Measurements from ENCODE around the gene TMEM88.

Gene TMEM88

DNA sequence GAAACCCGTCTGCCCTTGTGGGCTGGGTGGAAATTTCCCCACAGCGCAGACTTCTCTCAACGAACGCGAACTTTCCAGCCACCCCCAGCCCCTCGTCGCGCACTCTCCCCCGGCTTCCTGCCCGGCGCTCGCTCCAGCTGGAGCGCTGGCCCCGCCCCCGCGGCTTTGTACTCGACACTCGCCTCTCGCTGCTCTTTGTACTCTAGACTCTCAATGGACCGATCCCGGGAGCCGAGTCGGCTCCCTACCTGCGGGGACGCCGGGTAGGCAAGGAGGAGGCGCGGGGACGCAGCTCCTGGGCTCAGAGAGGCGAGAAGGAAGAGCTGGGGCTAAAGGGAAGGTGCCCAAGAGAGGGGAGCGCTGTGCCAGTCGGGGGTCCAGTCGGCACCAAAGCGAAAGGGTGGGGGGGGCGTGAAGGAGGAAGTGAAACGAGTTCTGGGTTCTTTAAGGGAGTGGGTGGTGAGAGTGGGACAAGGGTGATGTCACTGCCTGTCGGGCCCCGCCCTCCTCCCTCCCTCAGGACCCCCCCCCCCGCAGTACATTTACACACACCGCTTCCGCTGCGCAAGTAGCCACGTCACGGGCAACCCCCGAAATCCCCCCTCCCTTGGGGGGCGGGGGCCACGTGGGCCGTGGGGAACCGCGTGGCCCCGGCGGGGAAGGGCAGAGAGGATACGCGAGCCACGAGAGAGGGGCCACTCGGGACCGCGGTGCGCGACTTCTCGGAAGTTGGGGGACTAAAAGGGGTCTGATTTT lies 11.2 kb upstream of the TMEM88 start:
- DNase-seq, result peak in 45 of 56 donors; percentile 17 to 82 (median 66)

GRCh38 chr17:7844292-7845154 lies 10.3 kb upstream of the TMEM88 start:
- DNase-seq, result peak; percentile 66 to 95 (median 88)

DNA sequence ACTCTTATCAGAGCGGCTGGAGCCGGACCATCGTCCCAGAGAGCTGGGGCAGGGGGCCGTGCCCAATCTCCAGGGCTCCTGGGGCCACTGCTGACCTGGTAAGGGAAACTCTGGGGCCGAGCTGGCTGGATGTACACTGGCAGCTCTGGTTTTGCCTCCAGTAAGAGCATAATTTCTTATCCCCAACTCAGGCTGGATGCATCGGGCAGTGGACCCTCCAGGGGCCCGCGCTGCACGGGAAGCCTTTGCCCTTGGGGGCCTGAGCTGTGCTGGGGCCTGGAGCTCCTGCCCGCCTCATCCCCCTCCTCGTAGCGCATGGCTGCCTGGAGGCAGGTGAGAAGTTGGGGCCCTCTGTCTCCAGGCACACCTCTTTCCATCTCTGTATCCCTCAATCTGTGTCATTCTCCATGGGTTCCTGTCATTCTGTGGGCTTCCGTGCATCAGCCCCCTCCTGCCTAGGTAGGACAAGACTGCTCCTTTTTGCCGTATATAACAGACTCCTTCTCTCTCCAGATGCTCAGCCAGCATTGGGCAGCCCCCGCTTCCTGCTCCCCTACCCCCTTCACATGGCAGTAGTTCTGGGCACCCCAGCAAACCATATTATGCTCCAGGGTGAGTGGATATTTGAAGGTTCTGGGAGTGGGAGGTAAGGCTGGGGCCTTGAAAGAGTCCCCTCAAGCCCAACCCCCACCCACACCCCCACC lies 9.4 kb upstream of the TMEM88 start:
- no peak for DNase-seq

- DNase-seq, result no peak
Observed at GRCh38 chr17:7846063-7846735, 8.7 kb upstream of the TMEM88 start.

DNA sequence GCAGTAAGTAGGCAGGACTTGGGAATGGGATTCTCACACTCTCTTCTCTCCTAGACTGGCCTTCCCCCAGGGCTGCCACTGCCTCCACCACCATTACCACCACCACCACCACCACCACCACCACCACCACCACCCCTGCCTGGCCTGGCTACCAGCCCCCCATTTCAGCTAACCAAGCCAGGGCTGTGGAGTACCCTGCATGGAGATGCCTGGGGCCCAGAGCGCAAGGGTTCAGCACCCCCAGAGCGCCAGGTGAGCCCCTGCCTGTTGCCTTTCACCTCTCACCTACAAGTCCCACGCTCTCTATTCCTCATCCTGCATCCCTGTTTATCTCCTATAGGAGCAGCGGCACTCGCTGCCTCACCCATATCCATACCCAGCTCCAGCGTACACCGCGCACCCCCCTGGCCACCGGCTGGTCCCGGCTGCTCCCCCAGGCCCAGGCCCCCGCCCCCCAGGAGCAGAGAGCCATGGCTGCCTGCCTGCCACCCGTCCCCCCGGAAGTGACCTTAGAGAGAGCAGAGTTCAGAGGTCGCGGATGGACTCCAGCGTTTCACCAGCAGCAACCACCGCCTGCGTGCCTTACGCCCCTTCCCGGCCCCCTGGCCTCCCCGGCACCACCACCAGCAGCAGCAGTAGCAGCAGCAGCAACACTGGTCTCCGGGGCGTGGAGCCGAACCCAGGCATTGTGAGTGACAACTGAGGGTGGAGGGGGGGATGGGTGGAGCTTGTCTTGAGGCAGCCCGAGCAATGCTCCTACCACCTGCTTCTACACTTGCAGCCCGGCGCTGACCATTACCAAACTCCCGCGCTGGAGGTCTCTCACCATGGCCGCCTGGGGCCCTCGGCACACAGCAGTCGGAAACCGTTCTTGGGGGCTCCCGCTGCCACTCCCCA lies 7.9 kb upstream of the TMEM88 start:
- DNase-seq, result no peak

DNA sequence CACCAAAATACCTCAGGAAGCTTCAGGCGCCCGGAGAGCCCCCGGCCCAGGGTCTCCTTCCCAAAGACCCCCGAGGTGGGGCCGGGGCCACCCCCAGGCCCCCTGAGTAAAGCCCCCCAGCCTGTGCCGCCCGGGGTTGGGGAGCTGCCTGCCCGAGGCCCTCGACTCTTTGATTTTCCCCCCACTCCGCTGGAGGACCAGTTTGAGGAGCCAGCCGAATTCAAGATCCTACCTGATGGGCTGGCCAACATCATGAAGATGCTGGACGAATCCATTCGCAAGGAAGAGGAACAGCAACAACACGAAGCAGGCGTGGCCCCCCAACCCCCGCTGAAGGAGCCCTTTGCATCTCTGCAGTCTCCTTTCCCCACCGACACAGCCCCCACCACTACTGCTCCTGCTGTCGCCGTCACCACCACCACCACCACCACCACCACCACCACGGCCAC lies 6.7 kb upstream of the TMEM88 start:
- no peak for DNase-seq

GRCh38 chr17:7848739-7849129 lies 6.1 kb upstream of the TMEM88 start:
- DNase-seq, result no peak

GRCh38 chr17:7849130-7849750 lies 5.6 kb upstream of the TMEM88 start:
- no peak for DNase-seq

DNA sequence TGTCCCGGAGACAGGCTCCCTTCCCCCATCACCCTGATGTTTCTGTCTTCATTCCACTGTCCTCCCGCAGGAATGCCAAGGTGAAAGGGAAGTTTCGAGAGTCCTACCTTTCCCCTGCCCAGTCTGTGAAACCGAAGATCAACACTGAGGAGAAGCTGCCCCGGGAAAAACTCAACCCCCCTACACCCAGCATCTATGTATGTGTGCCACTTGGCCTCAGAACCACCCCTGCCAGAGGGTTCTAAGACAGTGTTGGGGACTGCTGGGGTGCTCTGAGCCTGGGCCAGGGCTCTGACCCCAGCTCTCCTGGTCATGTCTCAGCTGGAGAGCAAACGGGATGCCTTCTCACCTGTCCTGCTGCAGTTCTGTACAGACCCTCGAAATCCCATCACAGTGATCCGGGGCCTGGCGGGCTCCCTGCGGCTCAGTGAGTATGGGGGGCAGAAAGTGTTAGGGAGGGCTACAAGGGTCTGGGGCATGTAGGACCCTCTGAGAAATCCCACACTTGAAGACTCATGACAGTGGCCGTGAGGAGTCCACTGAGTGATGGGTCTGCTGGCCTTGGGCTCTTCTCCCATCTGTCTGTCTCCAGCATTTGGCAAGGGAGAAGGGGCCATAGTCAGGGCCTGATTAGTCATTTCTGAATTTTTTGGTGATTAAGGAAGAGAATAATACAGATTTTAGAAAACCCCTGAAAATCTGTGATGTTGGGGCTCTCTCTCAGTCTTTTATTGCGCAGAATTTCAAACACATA lies 4.9 kb upstream of the TMEM88 start:
- DNase-seq, result no peak

DNA sequence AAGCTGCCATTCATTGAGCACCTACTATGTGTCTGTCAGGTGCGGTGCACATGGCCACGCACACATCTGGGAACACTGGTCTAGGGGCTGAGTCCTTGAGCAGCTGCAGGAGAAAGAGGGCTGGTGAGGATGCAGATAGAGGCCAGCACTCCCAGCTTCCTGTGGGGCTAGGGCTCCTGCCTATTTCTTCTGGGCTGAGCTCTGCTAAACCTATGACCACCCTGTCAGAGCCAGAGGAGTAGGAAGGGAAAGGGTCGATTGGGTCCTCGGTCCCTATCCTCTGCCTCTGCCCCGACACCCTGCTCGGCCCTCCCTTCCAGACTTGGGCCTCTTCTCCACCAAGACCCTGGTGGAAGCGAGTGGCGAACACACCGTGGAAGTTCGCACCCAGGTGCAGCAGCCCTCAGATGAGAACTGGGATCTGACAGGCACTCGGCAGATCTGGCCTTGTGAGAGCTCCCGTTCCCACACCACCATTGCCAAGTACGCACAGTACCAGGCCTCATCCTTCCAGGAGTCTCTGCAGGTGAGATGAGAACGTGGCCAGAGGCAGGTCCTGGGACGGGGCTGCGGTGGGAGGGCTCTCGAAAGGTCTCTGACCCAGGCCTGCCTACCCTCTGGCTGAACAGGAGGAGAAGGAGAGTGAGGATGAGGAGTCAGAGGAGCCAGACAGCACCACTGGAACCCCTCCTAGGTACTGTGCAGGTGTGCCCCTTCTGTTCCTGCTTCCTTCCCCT lies 4.0 kb upstream of the TMEM88 start:
- DNase-seq, result no peak

DNA sequence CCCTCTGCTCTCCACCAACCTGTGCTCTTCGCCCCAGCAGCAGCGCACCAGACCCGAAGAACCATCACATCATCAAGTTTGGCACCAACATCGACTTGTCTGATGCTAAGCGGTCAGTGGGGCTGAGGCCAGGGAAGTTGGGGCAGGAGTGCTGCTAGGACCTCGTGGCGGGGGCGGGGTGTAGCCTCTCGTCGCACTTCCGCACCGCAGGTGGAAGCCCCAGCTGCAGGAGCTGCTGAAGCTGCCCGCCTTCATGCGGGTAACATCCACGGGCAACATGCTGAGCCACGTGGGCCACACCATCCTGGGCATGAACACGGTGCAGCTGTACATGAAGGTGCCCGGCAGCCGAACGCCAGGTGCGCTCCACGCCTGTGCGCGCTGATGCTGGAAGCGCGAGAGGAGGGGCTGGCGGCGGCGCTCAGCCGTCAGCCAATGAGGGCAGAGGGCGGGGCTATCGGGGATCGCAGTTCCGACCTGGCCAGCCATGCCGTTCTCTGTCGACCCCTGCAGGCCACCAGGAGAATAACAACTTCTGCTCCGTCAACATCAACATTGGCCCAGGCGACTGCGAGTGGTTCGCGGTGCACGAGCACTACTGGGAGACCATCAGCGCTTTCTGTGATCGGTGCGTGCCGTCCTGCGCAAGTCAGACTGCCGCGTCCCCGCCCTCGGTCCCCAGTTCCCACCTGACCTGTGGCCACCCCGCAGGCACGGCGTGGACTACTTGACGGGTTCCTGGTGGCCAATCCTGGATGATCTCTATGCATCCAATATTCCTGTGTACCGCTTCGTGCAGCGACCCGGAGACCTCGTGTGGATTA lies 3.2 kb upstream of the TMEM88 start:
- peak in 52 of 56 donors; percentile 45 to 91 (median 80) for DNase-seq

DNA sequence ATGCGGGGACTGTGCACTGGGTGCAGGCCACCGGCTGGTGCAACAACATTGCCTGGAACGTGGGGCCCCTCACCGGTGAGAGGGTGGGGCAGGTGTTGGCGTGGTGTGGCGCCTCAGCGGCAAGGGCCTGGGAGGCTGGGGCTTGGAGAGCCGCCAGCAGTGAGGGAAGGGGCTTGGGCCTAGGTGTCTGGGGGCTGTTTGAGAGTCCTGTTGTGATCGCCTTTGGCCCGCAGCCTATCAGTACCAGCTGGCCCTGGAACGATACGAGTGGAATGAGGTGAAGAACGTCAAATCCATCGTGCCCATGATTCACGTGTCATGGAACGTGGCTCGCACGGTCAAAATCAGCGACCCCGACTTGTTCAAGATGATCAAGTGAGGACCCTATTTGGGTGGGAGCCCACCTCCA lies 2.6 kb upstream of the TMEM88 start:
- no peak for DNase-seq

DNA sequence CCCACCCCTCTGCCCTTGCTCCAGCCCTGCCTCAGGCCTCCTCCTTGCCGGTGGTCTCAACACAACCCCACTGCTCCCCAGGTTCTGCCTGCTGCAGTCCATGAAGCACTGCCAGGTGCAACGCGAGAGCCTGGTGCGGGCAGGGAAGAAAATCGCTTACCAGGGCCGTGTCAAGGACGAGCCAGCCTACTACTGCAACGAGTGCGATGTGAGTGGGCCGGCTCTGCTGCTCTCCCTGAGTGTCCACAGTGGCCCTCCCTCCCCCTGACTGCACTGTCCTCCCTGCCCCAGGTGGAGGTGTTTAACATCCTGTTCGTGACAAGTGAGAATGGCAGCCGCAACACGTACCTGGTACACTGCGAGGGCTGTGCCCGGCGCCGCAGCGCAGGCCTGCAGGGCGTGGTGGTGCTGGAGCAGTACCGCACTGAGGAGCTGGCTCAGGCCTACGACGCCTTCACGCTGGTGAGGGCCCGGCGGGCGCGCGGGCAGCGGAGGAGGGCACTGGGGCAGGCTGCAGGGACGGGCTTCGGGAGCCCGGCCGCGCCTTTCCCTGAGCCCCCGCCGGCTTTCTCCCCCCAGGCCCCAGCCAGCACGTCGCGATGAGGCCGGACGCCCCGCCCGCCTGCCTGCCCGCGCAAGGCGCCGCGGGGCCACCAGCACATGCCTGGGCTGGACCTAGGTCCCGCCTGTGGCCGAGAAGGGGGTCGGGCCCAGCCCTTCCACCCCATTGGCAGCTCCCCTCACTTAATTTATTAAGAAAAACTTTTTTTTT lies 1.8 kb upstream of the TMEM88 start:
- DNase-seq, result no peak

- DNase-seq, result no peak
Observed at GRCh38 chr17:7853691-7854038, 1.2 kb upstream of the TMEM88 start.

DNA sequence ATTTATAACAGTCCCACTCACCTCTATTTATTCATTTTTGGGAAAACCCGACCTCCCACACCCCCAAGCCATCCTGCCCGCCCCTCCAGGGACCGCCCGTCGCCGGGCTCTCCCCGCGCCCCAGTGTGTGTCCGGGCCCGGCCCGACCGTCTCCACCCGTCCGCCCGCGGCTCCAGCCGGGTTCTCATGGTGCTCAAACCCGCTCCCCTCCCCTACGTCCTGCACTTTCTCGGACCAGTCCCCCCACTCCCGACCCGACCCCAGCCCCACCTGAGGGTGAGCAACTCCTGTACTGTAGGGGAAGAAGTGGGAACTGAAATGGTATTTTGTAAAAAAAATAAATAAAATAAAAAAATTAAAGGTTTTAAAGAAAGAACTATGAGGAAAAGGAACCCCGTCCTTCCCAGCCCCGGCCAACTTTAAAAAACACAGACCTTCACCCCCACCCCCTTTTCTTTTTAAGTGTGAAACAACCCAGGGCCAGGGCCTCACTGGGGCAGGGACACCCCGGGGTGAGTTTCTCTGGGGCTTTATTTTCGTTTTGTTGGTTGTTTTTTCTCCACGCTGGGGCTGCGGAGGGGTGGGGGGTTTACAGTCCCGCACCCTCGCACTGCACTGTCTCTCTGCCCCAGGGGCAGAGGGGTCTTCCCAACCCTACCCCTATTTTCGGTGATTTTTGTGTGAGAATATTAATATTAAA lies 638 bp upstream of the TMEM88 start:
- DNase-seq, result no peak

- DNase-seq, result no peak
Observed at GRCh38 chr17:7855660-7856010, 769 bp downstream of the TMEM88 start.

Measured in nucleus accumbens (tissue), 56 donors.